OCI-LY1 (cell line): ENCODE results near the gene SERBP1.

Experiments
- CTCF ChIP-seq: fragments of 200-600 bp; sonication (generic), shearing (Covaris generic); IDR thresholded peaks from 2 replicates; pipeline ENCODE4 v1.5.1; 2017; ENCODE audit warnings: mild to moderate bottlenecking, antibody characterized with exemption, low read length, moderate library complexity, mixed read lengths
- EZH2 ChIP-seq: fragments of 200-600 bp; sonication (generic), shearing (Covaris generic); IDR thresholded peaks from 2 replicates; pipeline ENCODE4 v1.8.0; 2017; ENCODE audit warnings: borderline replicate concordance, mixed run types, mild to moderate bottlenecking, antibody characterized with exemption, low read length, moderate library complexity, mixed read lengths

GRCh38 chr1:67377253-67377652, 52.9 kb downstream of the SERBP1 start:
- TF ChIP-seq EZH2 (no peak), CTCF (no peak)
